Measurements from ENCODE around the gene RPRD1B. TPM values are rescaled to one million over a fixed set of nuclear protein-coding genes. Genes with fewer than 3 reads are reported as not detected.

RPRD1B gene
- total RNA-seq, 1 experiment from 2014 or later: 112 TPM

- intact Hi-C loops (cut with micrococcal nuclease; ENCODE audit: unreplicated experiment): no loop called here
- ChIA-PET CTCF (no interaction called here), POLR2A (interaction anchor here (0.5 kb wide), 1 partner anchor 21 kb away, joined by 5 read pairs; no protein-coding TSS in a partner anchor)
- Mint-ChIP-seq H3K9me3 (ENCODE audit: unreplicated experiment) (no peaks in the 10 kb centered on the region), H3K4me1 (ENCODE audit: low read depth, unreplicated experiment) (peaks cover 13% of the 10 kb centered on the region), H3K36me3 (ENCODE audit: insufficient read depth, unreplicated experiment) (peaks cover 92% of the 10 kb centered on the region), H3K27ac (ENCODE audit: unreplicated experiment) (no peak overlapping the region), H3K4me3 (ENCODE audit: unreplicated experiment) (no peak overlapping the region), H3K27me3 (ENCODE audit: insufficient read depth, unreplicated experiment) (no peaks in the 10 kb centered on the region)
- DNase-seq: no peak
- Histone ChIP-seq H3K9me3 (no peaks in the 10 kb centered on the region; the same call in 1 of the 2 replicates), H3K4me3 (ENCODE audit: low read depth, low read length) (no peak overlapping the region), H3K4me1 (peaks cover 4% of the 10 kb centered on the region; the same call in 1 of the 2 replicates), H3K36me3 (ENCODE audit: control insufficient read depth, insufficient read depth, low read length) (peaks cover 7% of the 10 kb centered on the region), H3K27me3 (replicated peaks; ENCODE audit: control insufficient read depth, insufficient read depth, low read length) (no peaks in the 10 kb centered on the region)
- BruUV-seq (replicated peaks): no TSS peak
- TF ChIP-seq, protein P1, sequence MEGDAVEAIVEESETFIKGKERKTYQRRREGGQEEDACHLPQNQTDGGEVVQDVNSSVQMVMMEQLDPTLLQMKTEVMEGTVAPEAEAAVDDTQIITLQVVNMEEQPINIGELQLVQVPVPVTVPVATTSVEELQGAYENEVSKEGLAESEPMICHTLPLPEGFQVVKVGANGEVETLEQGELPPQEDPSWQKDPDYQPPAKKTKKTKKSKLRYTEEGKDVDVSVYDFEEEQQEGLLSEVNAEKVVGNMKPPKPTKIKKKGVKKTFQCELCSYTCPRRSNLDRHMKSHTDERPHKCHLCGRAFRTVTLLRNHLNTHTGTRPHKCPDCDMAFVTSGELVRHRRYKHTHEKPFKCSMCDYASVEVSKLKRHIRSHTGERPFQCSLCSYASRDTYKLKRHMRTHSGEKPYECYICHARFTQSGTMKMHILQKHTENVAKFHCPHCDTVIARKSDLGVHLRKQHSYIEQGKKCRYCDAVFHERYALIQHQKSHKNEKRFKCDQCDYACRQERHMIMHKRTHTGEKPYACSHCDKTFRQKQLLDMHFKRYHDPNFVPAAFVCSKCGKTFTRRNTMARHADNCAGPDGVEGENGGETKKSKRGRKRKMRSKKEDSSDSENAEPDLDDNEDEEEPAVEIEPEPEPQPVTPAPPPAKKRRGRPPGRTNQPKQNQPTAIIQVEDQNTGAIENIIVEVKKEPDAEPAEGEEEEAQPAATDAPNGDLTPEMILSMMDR (IDR thresholded peaks at IDR 0.05; ENCODE audit: insufficient read depth in 1 of 2, low read depth in 1 of 2, low read length in 1 of 2, severe bottlenecking in 1 of 2, unreplicated experiment in 1 of 2): no peak
Observed at GRCh38 chr20:38078084-38078483, 44.5 kb downstream of the RPRD1B start.

DNA sequence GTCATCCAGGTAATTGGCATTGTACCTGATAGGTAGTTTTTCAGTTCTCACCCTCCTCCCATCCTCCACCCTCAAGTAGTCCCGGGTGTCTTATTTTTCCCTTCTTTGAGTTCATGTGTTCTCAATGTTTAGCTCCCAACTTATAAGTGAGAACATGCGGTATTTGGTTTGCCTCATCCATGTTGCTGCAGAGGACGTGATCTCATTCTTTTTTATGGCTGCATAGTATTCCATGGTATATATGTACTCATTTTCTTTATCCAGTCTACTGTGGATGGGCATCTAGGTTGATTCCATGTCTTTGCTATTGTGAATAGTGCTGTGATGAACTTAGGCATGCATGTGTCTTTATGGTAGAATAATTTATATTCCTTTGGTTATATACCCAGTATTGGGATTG, 45.8 kb downstream of the RPRD1B start:
- Histone ChIP-seq H3K36me3 (ENCODE audit: control insufficient read depth, insufficient read depth, low read length) (peaks cover 9% of the 10 kb centered on the region), H3K9me3 (no peaks in the 10 kb centered on the region; the same call in 1 of the 2 replicates), H3K27me3 (replicated peaks; ENCODE audit: control insufficient read depth, insufficient read depth, low read length) (no peaks in the 10 kb centered on the region), H3K4me1 (peaks cover 4% of the 10 kb centered on the region; the same call in 1 of the 2 replicates), H3K4me3 (ENCODE audit: low read depth, low read length) (no peak overlapping the region)
- Mint-ChIP-seq H3K27ac (ENCODE audit: unreplicated experiment) (no peak overlapping the region), H3K9me3 (ENCODE audit: unreplicated experiment) (no peaks in the 10 kb centered on the region), H3K4me3 (ENCODE audit: unreplicated experiment) (no peak overlapping the region), H3K27me3 (ENCODE audit: insufficient read depth, unreplicated experiment) (no peaks in the 10 kb centered on the region), H3K4me1 (ENCODE audit: low read depth, unreplicated experiment) (peaks cover 7% of the 10 kb centered on the region), H3K36me3 (ENCODE audit: insufficient read depth, unreplicated experiment) (peaks cover 91% of the 10 kb centered on the region)
- ChIA-PET POLR2A (no interaction called here), CTCF (interaction anchor here (1.1 kb wide), 1 partner anchor 141 kb away, joined by 3 read pairs; no protein-coding TSS in a partner anchor)
- TF ChIP-seq, protein P1 (IDR thresholded peaks at IDR 0.05; ENCODE audit: insufficient read depth in 1 of 2, low read depth in 1 of 2, low read length in 1 of 2, severe bottlenecking in 1 of 2, unreplicated experiment in 1 of 2): no peak
- DNase-seq: no peak
- BruUV-seq (replicated peaks): no TSS peak
- intact Hi-C loops (cut with micrococcal nuclease; ENCODE audit: unreplicated experiment): no loop called here

- H3K36me3 Mint-ChIP-seq (ENCODE audit: insufficient read depth, unreplicated experiment): peaks cover 97% of the 10 kb centered on the region
Observed at GRCh38 chr20:38081575-38081974, 48.0 kb downstream of the RPRD1B start.

More at GRCh38 chr20:38081575-38081974, 48.0 kb downstream of the RPRD1B start:
- Mint-ChIP-seq H3K9me3 (ENCODE audit: unreplicated experiment) (no peaks in the 10 kb centered on the region), H3K4me3 (ENCODE audit: unreplicated experiment) (no peak overlapping the region), H3K4me1 (ENCODE audit: low read depth, unreplicated experiment) (no peaks in the 10 kb centered on the region), H3K27me3 (ENCODE audit: insufficient read depth, unreplicated experiment) (no peaks in the 10 kb centered on the region), H3K27ac (ENCODE audit: unreplicated experiment) (no peak overlapping the region)
- Histone ChIP-seq H3K27me3 (replicated peaks; ENCODE audit: control insufficient read depth, insufficient read depth, low read length) (no peaks in the 10 kb centered on the region), H3K4me3 (ENCODE audit: low read depth, low read length) (no peak overlapping the region), H3K4me1 (no peaks in the 10 kb centered on the region), H3K9me3 (no peaks in the 10 kb centered on the region; the same call in 1 of the 2 replicates), H3K36me3 (ENCODE audit: control insufficient read depth, insufficient read depth, low read length) (peaks cover 9% of the 10 kb centered on the region)
- CTCF ChIA-PET: interaction anchor here (0.6 kb wide), 1 partner anchor 70 kb away, joined by 4 read pairs; no protein-coding TSS in a partner anchor
- DNase-seq: no peak
- no TSS peak for BruUV-seq (replicated peaks)
- TF ChIP-seq, protein P1 (IDR thresholded peaks at IDR 0.05; ENCODE audit: insufficient read depth in 1 of 2, low read depth in 1 of 2, low read length in 1 of 2, severe bottlenecking in 1 of 2, unreplicated experiment in 1 of 2): no peak
- intact Hi-C loops (cut with micrococcal nuclease; ENCODE audit: unreplicated experiment): no loop called here
- POLR2A ChIA-PET: no interaction called here
